ENCODE results near the gene GPR139.

DNA sequence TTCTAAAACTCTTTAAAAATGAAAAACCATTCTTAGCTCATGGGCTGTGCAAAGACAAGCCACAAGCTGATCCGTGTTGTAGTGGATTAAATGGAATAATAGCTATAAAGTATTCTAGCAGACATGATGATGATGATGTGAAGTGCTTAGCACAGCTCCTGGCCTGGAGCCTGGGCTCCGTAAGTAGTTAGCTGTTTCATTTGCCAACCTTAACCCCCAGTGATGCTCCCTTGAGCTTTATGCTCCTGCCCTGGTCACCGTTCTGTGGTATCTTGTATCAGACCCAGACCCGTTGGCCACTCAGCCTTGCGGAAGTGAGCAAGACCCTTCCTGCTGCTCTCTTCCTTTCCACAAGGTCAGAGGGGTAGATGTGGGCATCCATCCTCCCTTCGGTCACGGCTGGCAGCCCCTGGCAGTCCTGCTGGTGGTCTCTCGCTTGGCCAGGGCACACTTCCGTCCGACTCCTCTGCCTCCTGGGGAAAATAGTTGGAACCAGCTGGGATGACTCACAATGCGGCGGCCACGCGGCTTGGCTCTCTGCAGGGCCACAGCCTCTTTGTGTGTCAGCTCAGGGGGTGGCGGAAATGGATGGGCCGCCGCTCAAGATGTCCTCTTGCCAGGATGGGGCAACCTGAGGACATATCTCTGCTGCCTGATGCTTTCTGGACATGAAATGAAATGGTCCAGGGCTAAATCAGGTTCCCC, 79.1 kb downstream of the GPR139 start:
- TF ChIP-seq, protein P1, sequence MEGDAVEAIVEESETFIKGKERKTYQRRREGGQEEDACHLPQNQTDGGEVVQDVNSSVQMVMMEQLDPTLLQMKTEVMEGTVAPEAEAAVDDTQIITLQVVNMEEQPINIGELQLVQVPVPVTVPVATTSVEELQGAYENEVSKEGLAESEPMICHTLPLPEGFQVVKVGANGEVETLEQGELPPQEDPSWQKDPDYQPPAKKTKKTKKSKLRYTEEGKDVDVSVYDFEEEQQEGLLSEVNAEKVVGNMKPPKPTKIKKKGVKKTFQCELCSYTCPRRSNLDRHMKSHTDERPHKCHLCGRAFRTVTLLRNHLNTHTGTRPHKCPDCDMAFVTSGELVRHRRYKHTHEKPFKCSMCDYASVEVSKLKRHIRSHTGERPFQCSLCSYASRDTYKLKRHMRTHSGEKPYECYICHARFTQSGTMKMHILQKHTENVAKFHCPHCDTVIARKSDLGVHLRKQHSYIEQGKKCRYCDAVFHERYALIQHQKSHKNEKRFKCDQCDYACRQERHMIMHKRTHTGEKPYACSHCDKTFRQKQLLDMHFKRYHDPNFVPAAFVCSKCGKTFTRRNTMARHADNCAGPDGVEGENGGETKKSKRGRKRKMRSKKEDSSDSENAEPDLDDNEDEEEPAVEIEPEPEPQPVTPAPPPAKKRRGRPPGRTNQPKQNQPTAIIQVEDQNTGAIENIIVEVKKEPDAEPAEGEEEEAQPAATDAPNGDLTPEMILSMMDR (IDR thresholded peaks at IDR 0.05), result no peak
- no peak for TF ChIP-seq POLR2A (IDR thresholded peaks at IDR 0.05)
